UCSD-AML1 (cell line): Measurements from ENCODE around the gene CTDNEP1.
A peak's percentile ranks its signal among the peaks of the same experiment; 100 is the strongest.

Source experiments
- DNase-seq: peaks from one replicate; lab custom pipeline; 2025; ENCODE audit not compliant: unreplicated experiment; lab: John Stamatoyannopoulos, UW

CTDNEP1 gene

DNA sequence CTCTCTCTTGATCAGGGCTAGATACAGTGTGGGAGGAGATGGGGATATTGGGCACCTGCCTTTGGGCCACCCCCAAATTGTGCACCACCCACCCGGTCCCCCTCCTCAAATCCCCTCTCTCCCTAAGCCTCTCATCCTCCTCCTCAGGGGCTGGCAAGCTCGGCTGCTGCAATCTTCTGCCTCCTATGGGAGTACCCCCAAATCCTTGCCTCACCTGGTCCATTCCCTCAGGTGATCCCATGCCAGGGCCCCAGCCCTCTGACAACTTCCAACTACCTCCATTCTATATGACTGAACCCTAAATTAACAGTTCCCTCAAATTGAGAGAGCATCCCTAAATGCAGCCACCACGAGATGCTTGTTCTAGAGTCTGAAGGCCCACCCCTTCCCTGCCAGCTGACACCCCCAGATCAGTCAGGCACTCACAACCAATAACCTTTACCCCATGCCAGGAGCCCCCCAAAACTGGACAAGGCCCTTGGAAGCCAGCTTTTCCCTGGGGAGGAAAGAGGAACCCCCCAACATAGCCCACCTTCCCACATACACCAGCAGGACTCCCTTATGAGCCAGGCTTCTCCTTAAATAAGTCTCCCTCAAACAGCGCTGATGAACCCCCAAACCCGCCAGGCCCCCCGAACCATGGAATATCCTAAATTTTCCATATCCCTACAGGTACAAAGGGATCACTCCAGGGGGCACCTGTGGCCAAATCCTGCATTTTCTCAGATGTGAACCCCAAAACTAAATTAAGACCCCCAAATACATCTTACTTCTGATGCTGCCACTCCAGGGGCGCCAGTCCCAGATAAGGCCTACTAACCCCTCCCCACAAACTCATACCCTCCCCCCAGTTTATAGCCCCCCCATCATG, 35.1 kb downstream of the CTDNEP1 start:
- no peak for DNase-seq

DNA sequence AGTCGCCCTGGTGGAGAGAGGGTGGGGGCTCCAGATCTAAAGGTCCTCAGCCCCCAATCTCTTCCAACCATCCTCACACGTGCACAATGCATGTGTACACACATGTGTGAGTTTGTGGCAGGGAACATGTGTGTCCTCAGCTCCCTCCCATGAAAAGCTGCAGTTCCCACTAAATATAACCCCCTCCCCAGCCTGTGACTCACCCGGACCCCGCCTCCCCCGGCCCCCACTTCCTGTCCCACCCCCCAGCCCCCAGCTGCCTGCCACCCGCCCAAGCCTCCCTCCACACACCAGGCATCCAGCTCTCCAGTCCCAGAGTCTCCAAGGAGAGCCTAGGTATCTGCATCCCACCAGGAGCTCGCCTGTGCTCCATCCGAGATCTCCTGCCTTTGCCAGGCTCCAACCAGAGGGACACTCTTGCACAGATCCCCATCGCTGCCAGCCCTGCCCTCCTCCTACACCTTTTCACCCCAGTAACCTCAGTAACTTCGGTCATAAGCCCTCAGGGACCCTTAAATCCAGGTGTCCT, 35.8 kb downstream of the CTDNEP1 start:
- no peak for DNase-seq

DNA sequence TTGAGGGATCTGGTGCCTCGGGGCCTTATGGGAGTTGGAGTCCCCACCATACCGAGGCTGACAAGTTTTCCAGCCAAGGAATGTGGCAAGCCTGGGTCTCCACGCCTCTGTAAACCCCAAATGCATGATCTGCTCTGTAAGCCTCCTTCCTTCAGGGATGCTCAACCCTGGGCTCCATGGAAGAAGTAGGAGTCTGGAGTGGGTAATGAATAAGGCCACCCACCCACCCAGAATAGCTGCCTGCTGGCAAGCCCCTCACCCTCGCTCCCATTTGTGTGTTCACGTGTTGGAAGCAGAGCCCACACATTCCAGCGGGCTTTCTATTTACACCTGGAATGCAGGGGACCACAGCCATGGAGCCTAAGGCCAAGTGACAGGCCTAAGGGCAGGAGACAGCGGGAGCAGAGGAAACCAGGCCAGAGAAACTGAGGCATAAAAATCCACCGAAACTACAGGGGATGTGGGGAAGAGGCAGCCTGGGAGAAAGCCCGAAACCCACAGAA, 36.3 kb downstream of the CTDNEP1 start:
- DNase-seq: no peak

DNA sequence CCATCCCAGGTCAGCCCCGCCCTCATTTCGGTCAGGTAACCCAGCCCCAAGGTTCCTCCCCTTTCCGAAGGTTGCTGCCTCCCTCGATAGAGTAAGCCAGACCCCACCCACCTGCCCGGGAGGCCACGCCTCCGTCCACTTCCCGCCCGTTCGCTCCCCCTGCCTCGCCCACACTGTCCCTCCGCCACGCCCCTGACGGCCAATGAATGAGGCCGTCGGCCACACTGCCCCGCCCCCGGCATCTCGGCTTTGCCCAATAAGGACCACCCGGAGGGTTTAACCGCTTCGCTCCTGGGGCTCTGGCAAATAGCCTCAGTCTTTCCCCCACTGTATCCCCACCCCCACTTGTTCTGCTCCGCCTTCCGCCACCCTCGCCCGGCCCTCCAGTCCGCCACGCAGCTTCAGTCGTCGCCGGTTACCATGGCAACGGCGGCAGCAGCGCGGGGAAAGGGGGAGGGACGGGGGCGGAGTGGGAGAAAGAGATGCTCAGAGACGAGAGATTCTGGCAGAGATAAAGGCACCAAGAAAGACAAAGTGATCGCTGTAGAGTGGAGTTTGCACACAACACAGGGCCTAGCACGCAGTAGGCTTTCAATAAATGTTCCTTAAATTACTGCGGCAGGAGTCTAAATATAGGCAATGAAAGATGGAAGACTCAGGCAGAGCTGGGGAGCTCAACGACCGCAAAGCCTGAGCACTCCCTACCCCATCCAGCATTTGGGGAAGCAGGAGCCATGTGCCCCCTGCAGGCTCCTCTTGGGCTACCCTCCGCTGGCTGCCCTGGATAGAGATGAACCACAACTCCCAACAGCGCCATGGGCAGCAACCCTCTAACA, 37.0 kb downstream of the CTDNEP1 start:
- peak; percentile 98 for DNase-seq

DNA sequence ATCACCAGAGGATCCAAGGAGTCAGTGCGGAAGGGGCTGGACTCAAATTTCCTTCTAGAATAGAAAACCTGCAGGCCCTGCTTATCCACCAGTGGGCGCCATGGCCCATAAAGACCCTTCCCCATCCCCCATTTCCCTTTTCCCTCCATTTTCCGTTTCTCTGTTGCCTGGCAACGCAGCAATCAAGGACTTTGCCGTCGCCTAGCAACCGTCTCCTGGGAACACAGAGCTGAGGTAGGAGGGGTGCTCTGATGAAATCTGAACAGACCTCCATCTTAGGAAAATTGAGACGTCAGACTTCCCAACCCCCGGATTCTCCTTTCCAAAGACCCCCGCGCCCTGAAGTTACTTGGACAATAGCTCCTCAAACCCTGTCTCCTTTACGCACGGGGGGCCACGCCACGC, 37.6 kb downstream of the CTDNEP1 start:
- DNase-seq: peak; percentile 79

DNA sequence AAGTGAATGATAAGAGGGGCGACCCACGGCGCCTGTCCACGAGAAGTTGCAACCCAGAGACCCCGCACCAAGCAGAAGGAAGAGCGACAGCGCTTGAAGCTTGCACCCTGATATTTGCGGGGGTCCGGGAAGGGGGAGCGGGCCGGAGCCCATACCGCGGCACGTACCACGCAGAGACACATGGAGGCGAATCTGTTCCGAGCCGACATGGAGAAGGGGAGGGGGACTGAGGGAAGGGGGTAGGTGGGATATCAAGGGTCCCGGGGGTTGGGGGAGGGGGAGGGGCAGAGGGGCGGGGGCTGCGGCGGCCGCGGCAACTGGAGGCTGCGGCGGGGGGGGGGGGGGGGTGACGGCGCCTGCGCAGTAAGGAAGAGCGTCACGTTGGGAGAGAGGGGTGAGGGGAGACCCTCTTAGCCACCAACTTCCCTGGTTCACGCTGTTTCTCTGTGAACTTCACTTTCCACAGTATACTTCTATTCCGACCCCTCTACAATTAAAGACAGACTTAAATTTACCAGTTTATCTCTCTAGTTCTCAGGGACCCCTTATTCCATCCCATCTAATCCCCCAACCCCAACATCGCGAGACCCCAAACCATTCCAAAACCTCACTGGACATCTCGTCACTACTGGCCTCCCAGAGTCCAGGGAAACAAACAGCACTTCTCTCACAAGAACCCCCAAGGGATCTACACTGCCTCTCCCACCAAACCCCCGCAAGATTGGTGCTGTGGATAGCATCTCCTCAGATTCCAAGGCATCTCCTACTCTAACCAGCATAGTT, 39.9 kb downstream of the CTDNEP1 start:
- no peak for DNase-seq

DNA sequence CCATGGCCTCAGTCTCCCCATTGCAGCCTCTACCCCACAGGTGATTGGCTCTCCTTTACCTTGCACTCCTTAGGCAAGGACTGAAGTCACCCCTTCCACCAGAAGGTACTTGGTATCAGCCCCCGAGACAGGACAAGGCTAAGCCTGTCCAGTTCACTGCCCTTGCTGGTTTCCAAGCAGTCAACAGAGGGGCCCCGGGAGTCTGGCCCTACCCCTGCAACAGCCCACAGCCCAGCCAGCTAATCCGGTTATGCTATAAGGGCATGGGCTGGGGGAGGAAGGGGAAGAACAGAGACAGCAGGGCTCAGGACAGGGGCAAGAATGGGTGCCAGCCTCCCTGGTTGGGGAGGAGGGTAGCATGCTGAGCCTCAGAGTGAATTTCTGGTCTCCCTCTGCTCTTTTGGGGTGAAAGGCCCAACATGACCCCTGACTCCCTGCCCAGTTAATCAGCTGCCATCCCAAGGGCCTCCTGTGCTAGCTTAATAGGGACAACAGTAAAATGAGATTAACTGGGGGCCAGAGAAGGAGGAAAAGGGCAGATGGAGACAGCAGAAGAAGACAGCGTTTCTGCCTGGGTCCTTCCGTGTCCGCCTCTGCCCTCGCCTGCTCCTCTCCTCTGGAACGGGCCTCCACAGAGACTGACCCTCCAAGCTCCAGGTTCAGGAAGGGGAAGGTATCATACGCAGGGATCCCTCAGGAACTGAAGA, 42.6 kb downstream of the CTDNEP1 start:
- DNase-seq: no peak

DNA sequence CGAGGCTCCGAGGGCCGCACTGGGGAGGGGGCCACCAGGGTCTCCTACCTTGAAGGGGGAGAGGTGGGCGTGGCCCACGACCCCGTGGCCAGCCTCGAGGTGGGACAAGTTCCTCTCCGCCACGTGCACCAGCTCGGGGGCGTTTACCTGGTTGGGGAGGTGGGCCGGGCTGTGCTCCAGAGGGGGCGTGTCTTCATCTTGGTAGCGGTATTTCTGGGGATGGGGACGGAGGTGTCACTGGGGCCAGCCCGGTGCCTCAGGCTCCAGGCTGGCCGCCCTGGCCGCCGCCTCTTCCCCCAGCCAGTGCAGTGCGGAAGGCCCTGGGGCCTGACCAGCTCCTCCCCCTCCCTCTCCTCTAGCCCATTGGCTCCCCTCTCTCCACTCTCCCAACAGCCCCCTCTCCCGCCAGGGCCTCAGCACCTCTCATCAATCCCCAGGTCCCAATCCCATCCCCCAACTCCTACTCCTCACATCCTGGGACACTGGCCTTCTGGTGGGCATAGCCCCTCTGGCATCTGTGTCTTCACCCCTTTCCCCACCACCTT, 43.4 kb downstream of the CTDNEP1 start:
- DNase-seq: no peak

DNA sequence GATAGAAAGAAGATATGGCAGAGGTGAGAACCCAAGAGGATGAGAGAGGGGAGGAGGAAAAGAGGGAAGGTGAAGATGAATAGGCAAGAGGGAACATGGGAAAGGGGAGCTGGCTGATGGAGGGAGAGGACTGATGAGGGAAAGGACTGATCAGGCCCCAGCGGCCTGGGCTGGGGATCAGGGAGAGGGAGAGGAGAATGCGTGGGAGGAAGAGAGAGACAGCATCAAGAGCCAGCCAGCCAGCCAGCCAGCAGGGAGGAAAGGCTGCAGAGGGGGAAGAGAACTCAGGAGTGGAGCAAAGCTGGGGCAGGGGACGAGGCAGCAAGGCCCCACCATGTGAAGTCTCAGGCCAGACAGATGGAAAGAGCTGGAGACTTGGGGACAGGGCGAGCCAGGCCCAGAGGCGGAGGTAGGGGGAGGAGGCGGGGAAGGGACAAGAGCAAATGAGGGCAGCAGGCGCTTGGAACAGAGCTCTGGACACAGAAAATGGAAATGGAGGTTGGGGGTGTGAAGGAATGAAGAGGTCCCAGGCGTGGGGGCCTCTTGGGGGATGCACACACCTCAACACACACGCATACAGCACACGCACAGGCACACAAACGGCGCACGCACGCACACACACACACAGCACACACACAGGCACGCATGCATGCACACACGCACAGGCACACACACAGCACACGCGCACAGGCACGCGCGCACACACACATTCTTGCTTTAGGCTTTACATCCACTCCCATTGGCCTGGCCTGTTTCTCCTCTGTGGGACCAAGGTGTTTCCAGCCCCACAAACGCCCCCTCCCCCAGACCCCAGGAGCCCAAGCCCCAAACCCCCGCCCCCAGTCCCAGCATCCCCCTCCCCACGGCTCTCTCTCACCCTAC, 44.2 kb downstream of the CTDNEP1 start:
- DNase-seq: no peak

DNA sequence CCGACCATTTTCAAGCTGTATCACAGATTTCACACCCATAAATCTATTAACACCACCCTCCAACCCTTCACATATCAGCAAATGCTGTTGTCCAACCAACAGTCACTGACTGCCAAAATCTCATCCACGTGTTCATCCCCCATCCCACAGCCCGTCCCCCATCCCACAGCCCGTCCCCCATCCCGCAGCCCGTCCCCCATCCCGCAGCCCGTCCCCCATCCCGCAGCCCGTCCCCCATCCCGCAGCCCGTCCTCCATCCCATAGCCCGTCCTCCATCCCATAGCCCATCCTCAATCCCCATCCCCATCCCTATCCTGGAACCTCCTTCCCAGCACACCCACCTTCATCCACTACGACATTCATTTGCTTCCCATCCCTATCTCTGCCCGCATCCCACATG, 46.0 kb downstream of the CTDNEP1 start:
- no peak for DNase-seq

DNA sequence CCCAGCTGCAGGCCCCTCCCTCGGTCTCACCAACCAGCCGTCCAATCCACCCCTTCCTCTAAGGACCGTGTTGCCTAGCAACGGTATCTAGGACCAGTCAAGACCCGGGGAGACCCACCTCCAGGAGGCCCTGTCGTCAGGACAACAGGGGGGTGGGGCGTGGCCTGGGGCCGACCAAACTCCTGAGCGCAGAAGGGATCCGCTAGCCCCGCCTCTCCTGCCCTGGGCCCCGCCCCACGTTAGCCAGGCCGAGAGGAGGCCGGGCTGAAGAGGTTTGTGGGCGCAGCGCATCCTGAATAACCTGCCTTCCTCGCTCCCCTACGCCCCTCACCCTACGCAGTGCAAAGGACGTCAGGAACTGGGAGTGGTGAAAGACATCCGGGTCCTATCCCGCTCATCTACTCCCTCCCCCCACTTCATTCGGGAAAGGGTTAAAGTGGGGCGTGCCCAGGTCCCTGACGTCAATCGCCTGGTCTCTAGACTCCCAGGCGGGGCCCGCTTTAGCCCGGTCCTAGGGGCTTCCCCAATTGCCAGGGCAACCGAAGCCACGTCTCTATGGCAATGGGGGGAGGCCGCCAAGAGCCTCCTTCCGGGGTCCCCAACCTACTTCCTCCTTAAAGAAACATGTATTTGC, 46.6 kb downstream of the CTDNEP1 start:
- DNase-seq: no peak

DNA sequence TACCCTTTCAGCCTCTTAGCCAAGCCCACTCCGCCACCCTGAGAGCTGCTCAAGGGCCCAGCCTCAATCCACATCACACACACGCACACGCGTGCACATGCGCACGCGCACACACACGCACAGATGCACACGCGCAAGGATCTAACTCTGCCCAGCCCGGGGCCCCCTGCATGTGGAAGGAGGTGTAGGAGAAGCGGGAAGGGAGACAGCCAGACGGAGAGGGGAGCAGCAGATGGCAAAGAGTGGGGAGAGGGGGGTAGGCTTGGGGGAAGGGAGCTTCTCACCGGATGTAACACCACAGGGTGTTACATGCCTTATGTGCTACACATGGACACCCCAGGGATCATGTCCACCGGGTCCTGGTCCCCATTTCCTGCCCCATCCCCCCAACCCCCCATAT, 47.2 kb downstream of the CTDNEP1 start:
- DNase-seq: no peak

DNA sequence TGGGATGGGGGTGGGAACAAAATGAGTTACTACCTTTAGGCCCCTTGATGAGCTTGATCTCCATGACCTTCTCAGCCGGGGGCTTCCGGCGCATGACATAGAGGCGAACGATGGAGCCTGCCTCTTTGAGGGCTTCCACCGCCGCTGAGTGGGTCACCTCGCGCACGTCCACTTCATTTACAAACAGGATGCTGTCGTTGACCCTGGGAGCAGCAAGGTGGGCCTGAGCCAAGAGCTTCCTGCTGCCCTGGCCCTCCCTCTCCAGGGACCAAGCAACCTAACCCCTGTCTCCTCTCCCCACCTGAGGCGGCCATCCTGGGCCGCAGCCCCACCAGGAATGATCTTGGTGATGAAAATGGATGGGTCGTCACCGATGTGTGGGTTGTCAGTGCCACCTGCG, 48.1 kb downstream of the CTDNEP1 start:
- no peak for DNase-seq

DNA sequence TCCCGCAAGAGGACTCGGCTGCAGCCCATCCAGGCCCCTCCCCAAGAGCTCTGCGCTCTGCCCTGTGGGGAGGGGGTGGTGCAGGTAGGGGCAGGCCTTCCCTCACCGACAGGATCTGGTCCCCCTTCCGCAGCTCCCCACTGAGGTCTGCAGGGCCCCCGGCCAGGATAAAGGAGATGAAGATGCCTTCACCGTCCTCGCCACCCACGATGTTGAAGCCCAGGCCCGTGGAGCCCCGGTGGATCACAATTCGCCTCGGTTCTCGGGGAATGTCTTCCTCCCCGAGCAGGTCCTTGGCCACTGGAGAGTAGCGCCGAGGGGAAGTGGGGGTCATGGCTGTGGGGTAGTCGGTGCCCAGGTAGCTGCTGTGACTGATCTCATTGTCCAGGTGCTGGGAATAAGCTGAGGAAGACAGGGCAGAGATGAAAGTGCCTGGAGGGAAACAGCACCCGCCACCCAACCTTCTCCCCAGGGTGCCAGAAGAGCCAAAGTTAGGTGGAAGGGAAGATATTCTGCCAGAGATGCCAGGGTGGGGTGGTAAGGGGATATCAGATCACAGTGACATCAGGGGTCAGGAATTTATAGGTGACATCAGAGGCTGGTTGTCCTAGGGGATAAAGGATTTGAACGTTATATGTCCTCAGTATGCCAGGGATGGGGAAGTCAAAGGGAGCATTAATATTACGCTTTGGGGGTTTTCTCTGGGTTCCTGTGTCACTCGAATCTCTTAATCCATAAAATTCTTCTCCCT, 54.7 kb downstream of the CTDNEP1 start:
- DNase-seq: no peak

DNA sequence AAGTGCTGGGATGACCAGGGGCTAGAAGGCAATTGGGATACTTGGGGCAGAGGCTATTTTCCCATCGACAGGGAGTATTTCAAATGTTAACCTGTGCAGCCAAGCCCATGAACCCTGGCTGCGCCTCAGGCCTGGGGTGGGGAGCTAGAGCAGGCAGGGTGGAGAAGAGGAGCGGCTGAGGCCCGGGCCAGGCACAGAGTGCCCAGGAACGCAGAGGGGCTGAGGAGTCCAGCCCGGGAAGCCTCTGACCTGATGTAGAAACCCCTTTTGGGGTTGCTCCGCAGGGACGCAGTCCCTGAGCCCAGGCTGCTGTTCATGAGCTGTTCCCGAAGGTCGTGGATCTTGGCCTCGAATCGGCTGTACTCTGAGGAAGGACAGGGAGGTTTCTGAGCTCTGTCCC, 55.6 kb downstream of the CTDNEP1 start:
- no peak for DNase-seq
